Measurements from ENCODE around the gene FAM81B.

- TF ChIP-seq CTCF (IDR thresholded peaks at IDR 0.05; ENCODE audit: poor library complexity) = no peak
- no peak for TF ChIP-seq EZH2 (IDR thresholded peaks at IDR 0.05; ENCODE audit: borderline replicate concordance)
Measured at GRCh38 chr5:95390812-95391492, at the start of gene FAM81B.
